Measurements from ENCODE around the gene AIDA.
"Not testable (repeated sequence)": the region's sequence is repeated elsewhere in the genome, so short reads cannot be mapped to it uniquely, and the experiment has no call there.

AIDA gene

GRCh38 chr1:222697826-222698225, 14.5 kb downstream of the AIDA start:
- no peak for TF ChIP-seq CTCF (conservative IDR thresholded peaks at IDR 0.05; ENCODE audit: low read depth)
- ChIA-PET CTCF (no interaction called here), POLR2A (ENCODE audit: low non-redundant PET) (interaction anchor here (0.6 kb wide), 1 partner anchor 7 kb away, joined by 3 read pairs; no protein-coding TSS in a partner anchor)
- no peak for DNase-seq (ENCODE audit: low spot score)
- H3K27ac ChIP-seq, result no peak overlapping the region

- H3K27ac ChIP-seq, result no peak overlapping the region
- no peak for DNase-seq (ENCODE audit: low spot score)
- POLR2A ChIA-PET (ENCODE audit: low non-redundant PET), result no interaction called here
- TF ChIP-seq CTCF (conservative IDR thresholded peaks at IDR 0.05; ENCODE audit: low read depth), result no peak
- CTCF ChIA-PET, result no interaction called here
Observed at GRCh38 chr1:222697203-222697602, 15.1 kb downstream of the AIDA start.

GRCh38 chr1:222696741-222697140, 15.6 kb downstream of the AIDA start:
- ChIA-PET POLR2A (ENCODE audit: low non-redundant PET) (no interaction called here), CTCF (no interaction called here)
- no peak for DNase-seq (ENCODE audit: low spot score)
- no peak for TF ChIP-seq CTCF (conservative IDR thresholded peaks at IDR 0.05; ENCODE audit: low read depth)
- no peak overlapping the region for H3K27ac ChIP-seq

- no peak for TF ChIP-seq CTCF (conservative IDR thresholded peaks at IDR 0.05; ENCODE audit: low read depth)
- ChIA-PET POLR2A (ENCODE audit: low non-redundant PET) (no interaction called here), CTCF (no interaction called here)
- no peak overlapping the region for H3K27ac ChIP-seq
- DNase-seq (ENCODE audit: low spot score), result no peak
Observed at GRCh38 chr1:222694927-222695326, 17.4 kb downstream of the AIDA start.

GRCh38 chr1:222691016-222691415, 21.3 kb downstream of the AIDA start:
- no peak for TF ChIP-seq CTCF (conservative IDR thresholded peaks at IDR 0.05; ENCODE audit: low read depth)
- DNase-seq (ENCODE audit: low spot score), result no peak

GRCh38 chr1:222680080-222680479, 32.2 kb downstream of the AIDA start:
- DNase-seq (ENCODE audit: low spot score), result no peak
- POLR2A ChIA-PET (ENCODE audit: low non-redundant PET), result no interaction called here
- no peak overlapping the region for H3K27ac ChIP-seq
- CTCF ChIA-PET, result no interaction called here
- no peak for TF ChIP-seq CTCF (conservative IDR thresholded peaks at IDR 0.05; ENCODE audit: low read depth)

More at GRCh38 chr1:222691016-222691415, 21.3 kb downstream of the AIDA start:
- H3K27ac ChIP-seq, result no peak overlapping the region
- ChIA-PET POLR2A (ENCODE audit: low non-redundant PET) (interaction anchor here (0.7 kb wide), 1 partner anchor 7 kb away, joined by 3 read pairs; no protein-coding TSS in a partner anchor), CTCF (no interaction called here)

- no peak for DNase-seq (ENCODE audit: low spot score)
- POLR2A ChIA-PET (ENCODE audit: low non-redundant PET), result no interaction called here
- CTCF ChIA-PET, result no interaction called here
- H3K27ac ChIP-seq, result no peak overlapping the region
- TF ChIP-seq CTCF (conservative IDR thresholded peaks at IDR 0.05; ENCODE audit: low read depth), result no peak
Observed at GRCh38 chr1:222670110-222670509, 42.2 kb downstream of the AIDA start.

GRCh38 chr1:222669107-222669506, 43.2 kb downstream of the AIDA start:
- POLR2A ChIA-PET (ENCODE audit: low non-redundant PET); H3K27ac ChIP-seq; DNase-seq (ENCODE audit: low spot score); CTCF ChIA-PET: not testable (repeated sequence)

GRCh38 chr1:222668184-222668583, 44.1 kb downstream of the AIDA start:
- H3K27ac ChIP-seq; POLR2A ChIA-PET (ENCODE audit: low non-redundant PET); DNase-seq (ENCODE audit: low spot score); CTCF ChIA-PET: not testable (repeated sequence)

Measured in RWPE1 (cell line).